Glomerular visceral epithelial cell (primary cell): ENCODE measurements around the gene HOXA10.
A peak's percentile ranks its signal among the peaks of the same experiment; 100 is the strongest.

Experiments used
- DNase-seq: peaks from one replicate; pipeline ENCODE4 v3.0.0-alpha.2; 2016; ENCODE audit errors: extremely low spot score

HOXA10 gene

GRCh38 chr7:27203964-27204594, 30.0 kb upstream of the HOXA10 start:
- no peak for DNase-seq

GRCh38 chr7:27203365-27203953, 29.3 kb upstream of the HOXA10 start:
- no peak for DNase-seq

- DNase-seq, result no peak
Observed at GRCh38 chr7:27202862-27203134, 28.7 kb upstream of the HOXA10 start.

- no peak for DNase-seq
Observed at GRCh38 chr7:27202018-27202861, 28.1 kb upstream of the HOXA10 start.

GRCh38 chr7:27201580-27202017, 27.5 kb upstream of the HOXA10 start:
- DNase-seq, result no peak

- DNase-seq, result no peak
Observed at GRCh38 chr7:27200761-27201579, 26.9 kb upstream of the HOXA10 start.

GRCh38 chr7:27199849-27200760, 26.0 kb upstream of the HOXA10 start, which contains the start of gene HOXA13:
Gene HOXA13, minus strand, starts transcription at chr7:27200091. Its CDS starts 14 bp downstream, at chr7:27200077.
- DNase-seq, result peak; percentile 53

- DNase-seq, result peak; percentile 38
Observed at GRCh38 chr7:27198871-27199801, 25.0 kb upstream of the HOXA10 start.

GRCh38 chr7:27198138-27198841, 24.2 kb upstream of the HOXA10 start:
- DNase-seq, result no peak

GRCh38 chr7:27197137-27198042, 23.3 kb upstream of the HOXA10 start:
- DNase-seq, result no peak

- peak; percentile 60 for DNase-seq
Observed at GRCh38 chr7:27196287-27196767, 22.2 kb upstream of the HOXA10 start.

- DNase-seq, result no peak
Observed at GRCh38 chr7:27194686-27195379, 20.7 kb upstream of the HOXA10 start.

- DNase-seq, result no peak
Observed at GRCh38 chr7:27194002-27194352, 19.9 kb upstream of the HOXA10 start.

- DNase-seq, result no peak
Observed at GRCh38 chr7:27193335-27194001, 19.3 kb upstream of the HOXA10 start.

- DNase-seq, result no peak
Observed at GRCh38 chr7:27192546-27193334, 18.6 kb upstream of the HOXA10 start.
